GM21423 (cell line): Measurements from ENCODE around the gene TAS2R38.
A peak's percentile ranks its signal among the peaks of the same experiment; 100 is the strongest.

Experiments
- ATAC-seq: cut with Tn5 transposase; IDR thresholded peaks from one replicate; pipeline ENCODE4 v1.9.1; 2021; ENCODE audit warnings: mild to moderate bottlenecking, moderate library complexity; ENCODE audit not compliant: unreplicated experiment

The TAS2R38 gene

GRCh38 chr7:141976524-141977245 is 3.1 kb upstream of the TAS2R38 start:
- ATAC-seq = no peak

- ATAC-seq = peak; percentile 79
These were observed 2.4 kb upstream of the TAS2R38 start for GRCh38 chr7:141975806-141976523.

- no peak for ATAC-seq
These were observed 1.3 kb upstream of the TAS2R38 start for GRCh38 chr7:141974831-141975230.

- ATAC-seq = peak; percentile 71
These were observed 12.7 kb downstream of the TAS2R38 start for GRCh38 chr7:141960687-141961422.

GRCh38 chr7:141956084-141956483 is 17.5 kb downstream of the TAS2R38 start:
- no peak for ATAC-seq

- ATAC-seq = no peak
These were observed 19.2 kb downstream of the TAS2R38 start for GRCh38 chr7:141954334-141954733.

GRCh38 chr7:141952461-141952860 is 21.1 kb downstream of the TAS2R38 start:
- ATAC-seq = no peak

GRCh38 chr7:141950806-141951205 is 22.8 kb downstream of the TAS2R38 start:
- ATAC-seq = no peak

- ATAC-seq = no peak
These were observed 23.7 kb downstream of the TAS2R38 start for GRCh38 chr7:141949911-141950310.

GRCh38 chr7:141949451-141949850 is 24.1 kb downstream of the TAS2R38 start:
- ATAC-seq = no peak

GRCh38 chr7:141949021-141949420 is 24.6 kb downstream of the TAS2R38 start:
- ATAC-seq = no peak

- no peak for ATAC-seq
These were observed 26.8 kb downstream of the TAS2R38 start, which contains the start of gene CLEC5A for GRCh38 chr7:141946796-141947195. Gene CLEC5A, minus strand, starts transcription at chr7:141946974. Its CDS starts 682 bp downstream, at chr7:141946292.

- no peak for ATAC-seq
These were observed 28.2 kb downstream of the TAS2R38 start for GRCh38 chr7:141945356-141945755.

GRCh38 chr7:141944811-141945210 is 28.8 kb downstream of the TAS2R38 start:
- ATAC-seq = no peak

GRCh38 chr7:141943846-141944245 is 29.7 kb downstream of the TAS2R38 start:
- ATAC-seq = no peak

- no peak for ATAC-seq
These were observed 32.5 kb downstream of the TAS2R38 start for GRCh38 chr7:141941075-141941474.

GRCh38 chr7:141930211-141930610 is 43.4 kb downstream of the TAS2R38 start:
- ATAC-seq = no peak

- ATAC-seq = no peak
These were observed 44.8 kb downstream of the TAS2R38 start for GRCh38 chr7:141928845-141929195.

GRCh38 chr7:141928146-141928844 is 45.3 kb downstream of the TAS2R38 start:
- ATAC-seq = no peak
